K562 (cell line): ENCODE results near the gene AFF3. TPM values are rescaled to one million over a fixed set of nuclear protein-coding genes. Genes with fewer than 3 reads are reported as not detected.

Experiments
- ARID3A ChIP-seq: IDR thresholded peaks from 2 replicates; pipeline ENCODE4 v1.6.1; 2012; ENCODE audit warnings: low read depth, low read length, improper control_type of control experiment, borderline replicate concordance
- CREB3L1 ChIP-seq: fragments of 450-650 bp; IDR thresholded peaks from 2 replicates; pipeline ENCODE4 v1.6.1; 2014; ENCODE audit warnings: low read depth, mild to moderate bottlenecking, moderate library complexity, borderline replicate concordance
- CTCF ChIP-seq, 3 experiments: IDR thresholded peaks in 2 of 3; conservative IDR thresholded peaks in 1 of 3; 2 replicates each; pipeline ENCODE4 v1.5.1; 2011 to 2012; ENCODE audit warnings: low read length in 3 of 3, mild to moderate bottlenecking in 3 of 3, control low read depth in 2 of 3, improper control_type of control experiment in 1 of 3, inconsistent platforms in 1 of 3, low read depth in 1 of 3, mixed read lengths in 1 of 3, moderate library complexity in 1 of 3; ENCODE audit not compliant: insufficient read depth in 2 of 3
- FOXJ3 ChIP-seq: sonication (generic); formaldehyde crosslinking; IDR thresholded peaks from 2 replicates; pipeline ENCODE4 v1.4.0; 2020; ENCODE audit warnings: mild to moderate bottlenecking, missing genetic modification reagents
- GTF2B ChIP-seq: IDR thresholded peaks from 2 replicates; pipeline ENCODE4 v1.6.1; 2011; ENCODE audit not compliant: insufficient read length; ENCODE audit errors: extremely low read depth
- NFRKB ChIP-seq: fragments of 450-650 bp; IDR thresholded peaks from 2 replicates; pipeline ENCODE4 v1.6.1; 2016; ENCODE audit warnings: low read depth
- NRF1 ChIP-seq, 2 experiments: fragments of 450-650 bp; IDR thresholded peaks in 1 of 2; conservative IDR thresholded peaks in 1 of 2; 2 replicates each; pipeline ENCODE4 v1.6.1; 2014; ENCODE audit warnings: mild to moderate bottlenecking in 2 of 2
- RBM34 ChIP-seq: fragments of 200-400 bp; formaldehyde crosslinking; IDR thresholded peaks from 2 replicates; pipeline ENCODE4 v1.6.1; 2018; ENCODE audit warnings: low read length, borderline replicate concordance; ENCODE audit not compliant: insufficient read depth
- RFX1 ChIP-seq: fragments of 450-650 bp; IDR thresholded peaks from 2 replicates; pipeline ENCODE4 v1.6.1; 2016; ENCODE audit warnings: mild to moderate bottlenecking, moderate library complexity
- SLC30A9 ChIP-seq: fragments of 250-450 bp; sonication (Bioruptor Pico); IDR thresholded peaks from 2 replicates; pipeline ENCODE4 v1.8.0; 2022; ENCODE audit warnings: mild to moderate bottlenecking, moderate library complexity
- TAF7 ChIP-seq: fragments of 450-650 bp; IDR thresholded peaks from 2 replicates; pipeline ENCODE4 v1.6.1; 2016; ENCODE audit warnings: missing genetic modification characterization, missing compliant biosample characterization
- VEZF1 ChIP-seq: fragments of 200-800 bp; sonication (Bioruptor generic); IDR thresholded peaks from 2 replicates; pipeline ENCODE4 v1.6.1; 2017; ENCODE audit warnings: missing genetic modification characterization, missing compliant biosample characterization
- YY1 ChIP-seq, 3 experiments: IDR thresholded peaks; 2 replicates each; pipeline ENCODE4 v1.6.1; 2011; ENCODE audit warnings: low read length in 2 of 3, mild to moderate bottlenecking in 2 of 3, moderate library complexity in 2 of 3, borderline replicate concordance in 1 of 3, control low read depth in 1 of 3, low read depth in 1 of 3; ENCODE audit not compliant: insufficient read depth in 3 of 3, insufficient replicate concordance in 2 of 3, control insufficient read depth in 1 of 3, insufficient read length in 1 of 3; ENCODE audit errors: extremely low read depth in 1 of 3
- ZBTB33 ChIP-seq: sonication (generic); formaldehyde crosslinking; IDR thresholded peaks from 2 replicates; pipeline ENCODE4 v1.8.1; 2023; ENCODE audit warnings: mild to moderate bottlenecking, missing genetic modification reagents
- ZNF324 ChIP-seq: fragments of 250-450 bp; sonication (Bioruptor Pico); IDR thresholded peaks from 2 replicates; pipeline ENCODE4 v1.4.0; 2020; ENCODE audit warnings: mild to moderate bottlenecking
- polyA plus RNA-seq, 8 experiments: library from polyadenylated mRNA; depleted of rRNA in 4 of 8; stranded (reverse) in 5 of 8; unstranded in 3 of 8; fragments of >200 nt; fragmentation: Nextera tagmentation in 2 of 8; fragmentation: Illumina TruSeq in 1 of 8; extraction: Ambion mirVana in 2 of 8; extraction: Trizol in 1 of 8; gene quantifications; 2 replicates each; pipeline versions ENCODE4 v1.2.1 to v1.2.3, GENCODE V29; 2011 to 2014; ENCODE audit warnings: inconsistent platforms in 1 of 8, missing spikeins in 1 of 8
- total RNA-seq, 7 experiments: library from RNA; depleted of rRNA in 6 of 7; stranded (reverse); fragments of >200 nt in 6 of 7; fragmentation: Illumina TruSeq in 2 of 7; extraction: Trizol in 2 of 7; gene quantifications; 2 replicates each; pipeline versions ENCODE4 v1.2.1 to v1.2.3, GENCODE V29; 2011 to 2021; ENCODE audit warnings: low replicate concordance in 1 of 7

The AFF3 gene
- total and polyA plus RNA-seq, 9 of the 15 experiments (the other 6 are each of a cell fraction or from before 2014, with no cell fraction given) = 0.02 to 0.11 TPM; not detected in 7

GRCh38 chr2:100178085-100178788, 35.8 kb upstream of the AFF3 start (continued):
- TF ChIP-seq ARID3A (peak; percentile 80; the same call in 1 of the 2 replicates), CREB3L1 (no peak), RBM34 (no peak), CTCF (IDR thresholded peaks at IDR 0.05 in 2 of 3, conservative IDR thresholded peaks at IDR 0.05 in 1 of 3; ENCODE audit: insufficient read depth in 2 of 3, low read depth in 1 of 3, low read length in 3 of 3) (peak; percentile 64 to 84 (median 76)), SLC30A9 (CRISPR knock-in tag) (no peak), NRF1 (conservative IDR thresholded peaks at IDR 0.05 in 1 of 2, IDR thresholded peaks at IDR 0.05 in 1 of 2) (peak; percentile 19 to 36; a peak in 1 of 4 replicates), ZBTB33 (CRISPR knock-in tag) (no peak), TAF7 (no peak), FOXJ3 (CRISPR knock-in tag) (no peak), ZNF324 (CRISPR knock-in tag) (no peak), RFX1 (peak; percentile 95), GTF2B (no peak), YY1 (IDR thresholded peaks at IDR 0.05; ENCODE audit: borderline replicate concordance in 1 of 3, control insufficient read depth in 1 of 3, extremely low read depth in 1 of 3, insufficient read depth in 3 of 3, insufficient read length in 1 of 3, insufficient replicate concordance in 2 of 3, low read depth in 1 of 3, low read length in 2 of 3) (peak; percentile 65 to 94 (median 79)), VEZF1 (peak; percentile 89), NFRKB (no peak)
